ENCODE results near the gene TNFRSF25.
"Not testable (repeated sequence)": the region's sequence is repeated elsewhere in the genome, so short reads cannot be mapped to it uniquely, and the experiment has no call there.

Gene TNFRSF25

GRCh38 chr1:6470132-6471085 lies 4.4 kb upstream of the TNFRSF25 start:
- no peak for DNase-seq (ENCODE audit: low spot score)

GRCh38 chr1:6468729-6469461 lies 2.9 kb upstream of the TNFRSF25 start:
- DNase-seq (ENCODE audit: low spot score) = no peak

- DNase-seq (ENCODE audit: low spot score) = no peak
Observed at GRCh38 chr1:6467744-6468688, 2.0 kb upstream of the TNFRSF25 start.

- DNase-seq (ENCODE audit: low spot score) = no peak
Observed at GRCh38 chr1:6467224-6467623, 1.3 kb upstream of the TNFRSF25 start.

GRCh38 chr1:6466751-6467150 lies 778 bp upstream of the TNFRSF25 start:
- DNase-seq (ENCODE audit: low spot score) = no peak

- no peak for DNase-seq (ENCODE audit: low spot score)
Observed at GRCh38 chr1:6465461-6466005, 440 bp downstream of the TNFRSF25 start.

- DNase-seq (ENCODE audit: low spot score) = no peak
Observed at GRCh38 chr1:6464915-6465314, 1.1 kb downstream of the TNFRSF25 start.

- DNase-seq (ENCODE audit: low spot score) = no peak
Observed at GRCh38 chr1:6464514-6464836, 1.5 kb downstream of the TNFRSF25 start.

- DNase-seq (ENCODE audit: low spot score) = no peak
Observed at GRCh38 chr1:6463120-6463412, 2.9 kb downstream of the TNFRSF25 start.

GRCh38 chr1:6462412-6463119 lies 3.4 kb downstream of the TNFRSF25 start:
- no peak for DNase-seq (ENCODE audit: low spot score)

GRCh38 chr1:6461538-6462411 lies 4.2 kb downstream of the TNFRSF25 start:
- DNase-seq (ENCODE audit: low spot score) = no peak

- no peak for DNase-seq (ENCODE audit: low spot score)
Observed at GRCh38 chr1:6461051-6461530, 4.9 kb downstream of the TNFRSF25 start.

GRCh38 chr1:6460301-6461050 lies 5.5 kb downstream of the TNFRSF25 start:
- DNase-seq (ENCODE audit: low spot score) = no peak

- no peak for DNase-seq (ENCODE audit: low spot score)
Observed at GRCh38 chr1:6459850-6460265, 6.1 kb downstream of the TNFRSF25 start.

- DNase-seq (ENCODE audit: low spot score) = peak; percentile 25
Observed at GRCh38 chr1:6456800-6457466, 9.0 kb downstream of the TNFRSF25 start.

GRCh38 chr1:6455752-6456520 lies 10.0 kb downstream of the TNFRSF25 start:
- DNase-seq (ENCODE audit: low spot score) = not testable (repeated sequence)

GRCh38 chr1:6454856-6455751 lies 10.9 kb downstream of the TNFRSF25 start:
- no peak for DNase-seq (ENCODE audit: low spot score)
